DND-41 (cell line): ENCODE measurements around the gene SPRYD3.

Experiments used
- ATAC-seq: fragments of 200-7000 bp; cut with Tn5 transposase; 3 replicates; pipeline ENCODE4 v1.9.1; 2021; ENCODE audit warnings: low read depth; ENCODE audit not compliant: insufficient read depth
- DNase-seq: peaks from one replicate; pipeline ENCODE4 v3.0.0-alpha.2; 2020
- H2AFZ ChIP-seq: 2 replicates; pipeline ENCODE4 v1.6.0; 2012; ENCODE audit warnings: low read depth, low read length
- H3K27ac ChIP-seq: 2 replicates; pipeline ENCODE4 v1.5.1; 2012; ENCODE audit warnings: low read length, inconsistent platforms
- H3K27me3 ChIP-seq: fragments of 200-600 bp; sonication (generic); 2 replicates; pipeline ENCODE4 v1.6.0; 2012; ENCODE audit warnings: low read length, mild to moderate bottlenecking, inconsistent platforms; ENCODE audit not compliant: insufficient read depth, poor library complexity
- H3K36me3 ChIP-seq: 2 replicates; pipeline ENCODE4 v1.5.1; 2012; ENCODE audit warnings: low read length, inconsistent platforms; ENCODE audit not compliant: insufficient read depth
- H3K4me1 ChIP-seq: 2 replicates; pipeline ENCODE4 v1.5.1; 2012; ENCODE audit warnings: mild to moderate bottlenecking, low read length; ENCODE audit not compliant: insufficient read depth
- H3K4me2 ChIP-seq: 2 replicates; pipeline ENCODE4 v1.6.0; 2012; ENCODE audit warnings: mild to moderate bottlenecking, moderate library complexity, low read length, inconsistent platforms; ENCODE audit not compliant: insufficient read depth
- H3K4me3 ChIP-seq, 2 experiments: fragments of 200-600 bp in 1 of 2; shearing (Covaris generic) in 1 of 2; 2 replicates each; pipeline ENCODE4 v1.5.1; 2012 to 2016; ENCODE audit warnings: inconsistent platforms in 2 of 2, low read length in 2 of 2, mild to moderate bottlenecking in 2 of 2, low read depth in 1 of 2, moderate library complexity in 1 of 2
- H3K79me2 ChIP-seq: 2 replicates; pipeline ENCODE4 v1.6.0; 2012; ENCODE audit warnings: low read length, inconsistent platforms; ENCODE audit not compliant: insufficient read depth
- H3K9ac ChIP-seq: 2 replicates; pipeline ENCODE4 v1.6.0; 2012; ENCODE audit warnings: low read depth, mild to moderate bottlenecking, inconsistent platforms, low read length, moderate library complexity
- H3K9me3 ChIP-seq: 2 replicates; pipeline ENCODE4 v1.5.1; 2012; ENCODE audit warnings: low read length, moderate library complexity, mild to moderate bottlenecking, inconsistent platforms; ENCODE audit not compliant: insufficient read depth, severe bottlenecking
- H4K20me1 ChIP-seq: 2 replicates; pipeline ENCODE4 v1.6.0; 2012; ENCODE audit warnings: low read length; ENCODE audit not compliant: insufficient read depth
- CTCF ChIP-seq: IDR thresholded peaks from 2 replicates; pipeline ENCODE4 v1.5.1; 2012; ENCODE audit warnings: borderline replicate concordance, low read length, moderate library complexity, mild to moderate bottlenecking; ENCODE audit not compliant: poor library complexity, severe bottlenecking; ENCODE audit errors: extremely low read depth
- EZH2 ChIP-seq: IDR thresholded peaks from 3 replicates; pipeline ENCODE4 v1.6.1; 2012; ENCODE audit warnings: borderline replicate concordance, low read depth, mild to moderate bottlenecking, moderate library complexity, low read length, inconsistent platforms; ENCODE audit not compliant: severe bottlenecking

The SPRYD3 gene

DNA sequence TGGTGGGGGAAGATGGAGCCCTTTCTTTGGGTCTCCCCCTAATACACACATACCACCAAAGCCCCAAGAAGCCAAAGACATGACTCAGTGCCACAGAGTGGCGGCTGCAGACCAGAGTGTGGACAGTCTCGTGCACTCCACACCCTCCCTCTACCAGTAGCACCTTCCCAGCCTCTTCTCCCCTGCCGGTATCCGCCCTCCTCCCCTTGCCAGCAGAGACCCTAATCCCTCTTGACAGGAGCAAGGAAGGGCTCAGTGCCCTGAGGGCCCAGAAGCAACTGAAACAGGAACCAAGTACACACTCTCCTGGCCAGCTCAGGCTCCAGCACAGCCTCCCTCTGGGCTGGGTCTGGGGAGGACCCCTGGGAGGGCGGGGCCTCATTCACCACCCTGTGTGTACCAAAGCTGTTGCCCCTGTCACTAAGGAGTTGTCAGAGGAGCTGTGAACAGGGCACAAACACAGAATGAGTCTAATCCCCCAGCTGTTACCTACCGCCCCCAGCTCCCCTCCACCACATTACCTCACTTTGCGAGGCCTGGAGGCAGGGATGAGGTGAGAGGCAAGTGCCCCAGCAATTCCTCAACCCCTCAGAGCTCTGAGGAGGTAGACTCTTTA lies 8.2 kb downstream of the SPRYD3 start:
- H3K9me3 ChIP-seq: no peaks in the 10 kb centered on the region
- H3K9ac ChIP-seq: no peak overlapping the region
- no peak overlapping the region for H3K27ac ChIP-seq
- no peaks in the 10 kb centered on the region for H3K4me1 ChIP-seq
- peaks cover 4% of the 10 kb centered on the region; the same call in 1 of the 2 replicates for H4K20me1 ChIP-seq
- H3K36me3 ChIP-seq: peaks cover 48% of the 10 kb centered on the region
- H3K79me2 ChIP-seq: no peaks in the 10 kb centered on the region
- no peaks in the 10 kb centered on the region for H3K27me3 ChIP-seq
- H3K4me3 ChIP-seq: no peak overlapping the region
- H3K4me2 ChIP-seq: no peak overlapping the region
- H2AFZ ChIP-seq: no peak overlapping the region
- TF ChIP-seq EZH2 (no peak), CTCF (no peak)
- no peak for DNase-seq
- ATAC-seq: no peak

DNA sequence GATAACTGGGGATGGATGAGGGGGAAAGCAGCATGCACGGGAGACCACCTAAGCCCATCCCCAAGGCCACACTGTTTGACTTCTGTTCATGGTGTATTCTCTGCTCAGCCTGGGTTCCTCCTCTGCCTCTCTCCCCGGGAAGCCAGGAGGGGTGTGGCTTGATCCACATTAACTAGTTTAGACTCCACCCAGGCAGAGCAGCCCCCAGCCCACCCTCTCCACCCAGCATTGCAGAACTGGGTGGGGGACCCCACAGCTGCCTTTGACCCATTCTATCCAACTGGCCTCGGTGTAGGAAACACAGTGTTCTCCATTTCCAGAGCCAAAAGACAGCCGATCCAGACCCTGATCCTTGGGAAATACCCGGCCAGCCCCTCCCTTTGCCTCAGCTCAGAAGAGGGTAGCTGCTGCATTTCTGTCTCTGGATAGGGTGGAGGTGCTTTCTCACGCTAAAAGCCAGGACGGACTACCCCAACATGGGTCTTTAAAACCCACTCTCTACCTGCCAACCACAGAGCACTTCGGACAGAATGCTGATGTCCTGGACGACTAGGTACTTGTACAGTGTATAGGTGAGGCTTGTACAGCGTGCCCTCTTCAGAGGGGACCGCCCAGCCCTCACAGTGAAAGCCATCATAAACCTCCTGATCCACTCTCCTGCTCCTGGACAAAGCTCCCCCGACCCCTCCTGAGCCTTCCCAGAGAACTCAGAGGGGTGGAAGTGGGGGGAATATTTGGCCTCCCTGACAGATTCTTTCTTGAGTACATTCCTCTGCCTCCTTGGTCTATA lies 9.4 kb downstream of the SPRYD3 start:
- Histone ChIP-seq H3K4me3 (no peak overlapping the region), H2AFZ (no peak overlapping the region), H3K27ac (no peak overlapping the region), H3K4me1 (no peaks in the 10 kb centered on the region), H3K9ac (no peak overlapping the region), H3K36me3 (peaks cover 52% of the 10 kb centered on the region), H4K20me1 (peaks cover 4% of the 10 kb centered on the region; the same call in 1 of the 2 replicates), H3K4me2 (no peak overlapping the region), H3K27me3 (no peaks in the 10 kb centered on the region), H3K9me3 (no peaks in the 10 kb centered on the region), H3K79me2 (no peaks in the 10 kb centered on the region)
- ATAC-seq (no peak), DNase-seq (no peak)
- TF ChIP-seq EZH2 (no peak), CTCF (no peak)

DNA sequence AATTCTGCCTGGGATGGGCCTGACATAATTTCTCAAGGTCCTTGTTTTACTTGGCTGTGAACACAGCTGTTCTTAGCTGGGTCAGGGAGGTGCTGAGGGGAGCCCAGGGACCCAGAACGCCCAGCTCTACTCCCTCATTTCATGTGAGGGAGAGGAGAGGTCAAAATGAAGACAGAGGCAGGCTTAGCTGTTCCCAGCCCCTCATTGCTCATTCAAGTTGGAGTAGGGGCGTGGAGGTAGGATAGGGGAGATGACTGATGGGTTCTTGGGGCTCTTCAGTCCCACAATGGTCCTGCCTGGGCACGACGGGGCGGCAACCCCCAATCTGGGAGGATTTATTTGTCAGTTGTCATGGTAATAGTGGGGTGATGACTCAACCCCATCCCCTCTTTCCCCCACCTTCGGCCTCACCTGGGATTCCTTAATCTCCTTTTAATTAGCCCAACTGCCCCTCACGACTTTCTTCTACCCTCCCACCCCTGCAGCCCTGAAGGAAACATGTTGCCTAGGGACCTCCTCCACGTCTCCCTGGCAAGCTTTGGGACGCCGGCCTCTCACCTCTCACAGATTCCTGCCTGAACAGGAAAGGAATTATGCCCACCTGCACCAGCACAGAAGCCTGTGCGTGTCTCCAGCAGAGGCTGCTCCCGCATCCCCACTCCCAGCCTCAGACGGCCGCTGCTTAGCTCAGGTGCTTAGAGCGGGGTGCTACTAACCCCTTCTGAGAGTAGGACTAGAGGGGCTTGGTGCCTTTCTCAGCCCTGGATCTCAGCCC lies 10.2 kb downstream of the SPRYD3 start:
- TF ChIP-seq CTCF (no peak), EZH2 (no peak)
- no peak overlapping the region for H3K9ac ChIP-seq
- no peaks in the 10 kb centered on the region for H3K79me2 ChIP-seq
- H3K4me2 ChIP-seq: no peak overlapping the region
- no peak overlapping the region for H3K4me3 ChIP-seq
- peaks cover 50% of the 10 kb centered on the region for H3K36me3 ChIP-seq
- ATAC-seq (no peak), DNase-seq (no peak)
- peaks cover 4% of the 10 kb centered on the region; the same call in 1 of the 2 replicates for H4K20me1 ChIP-seq
- H3K4me1 ChIP-seq: no peaks in the 10 kb centered on the region
- H3K27ac ChIP-seq: no peak overlapping the region
- no peak overlapping the region for H2AFZ ChIP-seq
- H3K9me3 ChIP-seq: no peaks in the 10 kb centered on the region
- no peaks in the 10 kb centered on the region for H3K27me3 ChIP-seq
